Stimulated activated naive CD8-positive, alpha-beta T cell treated with anti-CD3 and anti-CD28 coated beads, Interleukin-15, Interleukin-2, amounts not matched to agents 100 ng/mL and 50 ng/mL, for 24 hours (primary cell): ENCODE measurements around the gene WDR48.

Source experiments
- H3K27ac Mint-ChIP-seq: one replicate; pipeline ENCODE4 v1.8.0; 2021; ENCODE audit warnings: mild to moderate bottlenecking, mixed read lengths
- H3K27me3 Mint-ChIP-seq: one replicate; pipeline ENCODE4 v1.8.0; 2021; ENCODE audit warnings: mixed read lengths
- H3K36me3 Mint-ChIP-seq: one replicate; pipeline ENCODE4 v1.8.0; 2021; ENCODE audit warnings: low read depth, mixed read lengths
- H3K4me1 Mint-ChIP-seq: one replicate; pipeline ENCODE4 v1.8.0; 2021; ENCODE audit warnings: low read depth, mixed read lengths
- H3K4me3 Mint-ChIP-seq: one replicate; pipeline ENCODE4 v1.8.0; 2021; ENCODE audit warnings: mild to moderate bottlenecking, mixed read lengths
- H3K9me3 Mint-ChIP-seq: one replicate; pipeline ENCODE4 v1.8.0; 2021; ENCODE audit warnings: mixed read lengths

Gene WDR48

GRCh38 chr3:39051649-39052561 lies at the start of gene WDR48, which contains the start of gene SCN11A:
WDR48 (plus strand) TSS chr3:39052016; CDS start chr3:39052026, 10 bp downstream.
SCN11A (minus strand) TSS chr3:39051944; CDS start chr3:38950362, 101,582 bp downstream.
- H3K9me3 Mint-ChIP-seq, result no peaks in the 10 kb centered on the region
- H3K27ac Mint-ChIP-seq, result peak within 1 kb of the TSS; percentile 92
- no peaks in the 10 kb centered on the region for H3K36me3 Mint-ChIP-seq
- no peaks in the 10 kb centered on the region for H3K27me3 Mint-ChIP-seq
- H3K4me3 Mint-ChIP-seq, result peak within 1 kb of the TSS; percentile 95
- H3K4me1 Mint-ChIP-seq, result peaks cover 52% of the 10 kb centered on the region

DNA sequence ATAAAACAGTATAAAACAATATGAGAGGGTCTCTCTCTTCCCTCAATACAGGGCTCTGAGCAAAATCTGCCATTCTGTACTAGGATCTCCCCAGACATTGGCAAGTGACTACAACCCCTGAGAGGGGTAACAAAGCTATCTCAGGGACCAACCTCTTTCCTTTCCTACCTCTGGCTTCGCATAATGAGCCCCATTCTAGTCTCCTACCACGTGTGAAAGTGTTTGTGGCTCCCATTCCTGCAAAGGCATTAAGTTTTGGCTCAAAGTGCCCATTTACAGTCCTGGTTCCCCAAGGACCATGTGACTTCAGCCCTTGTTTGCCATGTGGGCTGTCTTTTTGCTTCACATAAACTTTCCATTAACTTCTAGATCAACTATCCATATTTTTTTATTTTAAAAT lies 46.5 kb upstream of the WDR48 start:
- Mint-ChIP-seq H3K4me1 (no peaks in the 10 kb centered on the region), H3K27ac (no peak overlapping the region), H3K36me3 (no peaks in the 10 kb centered on the region), H3K9me3 (no peaks in the 10 kb centered on the region), H3K27me3 (peaks cover 4% of the 10 kb centered on the region), H3K4me3 (no peak overlapping the region)

GRCh38 chr3:39011191-39011736 lies 40.6 kb upstream of the WDR48 start:
- Mint-ChIP-seq H3K27ac (no peak overlapping the region), H3K4me1 (no peaks in the 10 kb centered on the region), H3K9me3 (no peaks in the 10 kb centered on the region), H3K4me3 (no peak overlapping the region), H3K27me3 (peaks cover 26% of the 10 kb centered on the region), H3K36me3 (no peaks in the 10 kb centered on the region)

DNA sequence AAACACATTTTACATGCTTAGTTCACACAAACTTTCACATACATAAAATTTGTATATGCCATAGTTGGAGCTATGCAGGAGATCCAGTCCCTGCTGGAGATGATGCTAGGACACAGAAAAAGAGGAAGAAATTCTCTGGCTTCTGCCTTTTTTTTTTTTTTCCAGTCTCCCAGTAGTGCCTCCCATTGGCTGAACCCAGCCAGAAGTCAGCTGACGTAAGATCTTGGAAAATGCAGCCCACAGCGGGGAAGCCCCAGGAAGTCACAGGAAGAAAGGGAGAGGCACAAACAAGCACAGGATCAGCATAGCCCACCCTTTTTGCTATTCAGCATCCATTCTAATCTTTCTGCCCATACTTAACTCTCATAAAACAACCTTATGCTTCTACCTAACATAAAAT lies 38.5 kb upstream of the WDR48 start:
- H3K9me3 Mint-ChIP-seq, result no peaks in the 10 kb centered on the region
- no peak overlapping the region for H3K4me3 Mint-ChIP-seq
- H3K4me1 Mint-ChIP-seq, result no peaks in the 10 kb centered on the region
- no peaks in the 10 kb centered on the region for H3K36me3 Mint-ChIP-seq
- H3K27me3 Mint-ChIP-seq, result peaks cover 26% of the 10 kb centered on the region
- H3K27ac Mint-ChIP-seq, result no peak overlapping the region

DNA sequence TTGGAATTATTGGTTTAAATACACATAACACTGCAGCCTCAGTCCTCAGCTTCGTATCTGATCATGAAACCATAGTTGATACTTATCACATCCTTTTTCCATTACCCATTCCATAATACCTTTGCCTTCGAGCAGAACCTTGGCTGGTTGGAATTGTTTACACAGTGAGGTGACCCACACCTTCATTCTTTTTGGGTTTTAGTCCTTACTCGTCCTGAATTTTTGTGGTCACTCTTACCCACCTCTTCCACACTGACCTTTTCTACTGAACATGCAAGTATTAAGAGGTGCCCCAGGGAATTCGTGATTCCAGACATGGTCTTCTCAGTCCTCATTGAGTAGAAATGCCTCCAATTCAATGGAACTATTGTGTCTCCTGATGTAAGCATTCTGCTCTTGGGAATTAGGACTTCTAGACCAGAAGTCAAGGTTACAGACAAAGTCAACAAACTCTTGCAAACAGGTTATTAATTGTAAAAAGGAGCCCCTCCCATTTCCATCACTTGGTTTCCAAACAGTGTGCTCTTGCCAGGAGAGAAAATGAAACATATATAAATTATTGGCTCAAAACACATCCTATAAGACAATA lies 37.8 kb upstream of the WDR48 start:
- H3K4me3 Mint-ChIP-seq, result no peak overlapping the region
- no peaks in the 10 kb centered on the region for H3K9me3 Mint-ChIP-seq
- no peak overlapping the region for H3K27ac Mint-ChIP-seq
- H3K36me3 Mint-ChIP-seq, result no peaks in the 10 kb centered on the region
- H3K27me3 Mint-ChIP-seq, result peaks cover 28% of the 10 kb centered on the region
- H3K4me1 Mint-ChIP-seq, result no peaks in the 10 kb centered on the region

- Mint-ChIP-seq H3K36me3 (no peaks in the 10 kb centered on the region), H3K4me1 (no peaks in the 10 kb centered on the region)
Measured at GRCh38 chr3:39015418-39015817, 36.4 kb upstream of the WDR48 start.

DNA sequence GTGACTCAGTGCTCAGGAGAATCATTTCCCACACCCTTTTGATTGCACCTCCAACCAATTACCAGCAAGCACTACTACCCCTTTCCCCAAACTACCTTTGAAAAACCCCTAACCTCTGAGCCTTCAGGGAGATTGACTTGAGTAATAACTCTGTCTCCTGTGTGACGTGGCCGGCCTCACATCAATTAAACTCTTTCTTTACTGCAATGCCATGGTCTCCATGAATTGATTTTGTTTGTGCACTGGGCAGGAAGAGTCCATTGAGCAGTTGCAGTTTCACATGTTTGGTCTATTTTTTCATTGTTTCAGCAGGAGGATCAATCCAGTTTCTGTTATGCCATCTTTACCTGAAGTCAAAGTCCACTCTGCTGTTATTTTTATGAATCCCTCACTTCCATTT lies 32.5 kb upstream of the WDR48 start:
- no peak overlapping the region for H3K4me3 Mint-ChIP-seq
- peaks cover 22% of the 10 kb centered on the region for H3K27me3 Mint-ChIP-seq
- H3K9me3 Mint-ChIP-seq, result no peaks in the 10 kb centered on the region
- H3K27ac Mint-ChIP-seq, result no peak overlapping the region
- no peaks in the 10 kb centered on the region for H3K4me1 Mint-ChIP-seq
- H3K36me3 Mint-ChIP-seq, result no peaks in the 10 kb centered on the region

More at GRCh38 chr3:39015418-39015817, 36.4 kb upstream of the WDR48 start:
- H3K9me3 Mint-ChIP-seq, result no peaks in the 10 kb centered on the region
- H3K4me3 Mint-ChIP-seq, result no peak overlapping the region
- no peak overlapping the region for H3K27ac Mint-ChIP-seq
- H3K27me3 Mint-ChIP-seq, result peaks cover 35% of the 10 kb centered on the region

DNA sequence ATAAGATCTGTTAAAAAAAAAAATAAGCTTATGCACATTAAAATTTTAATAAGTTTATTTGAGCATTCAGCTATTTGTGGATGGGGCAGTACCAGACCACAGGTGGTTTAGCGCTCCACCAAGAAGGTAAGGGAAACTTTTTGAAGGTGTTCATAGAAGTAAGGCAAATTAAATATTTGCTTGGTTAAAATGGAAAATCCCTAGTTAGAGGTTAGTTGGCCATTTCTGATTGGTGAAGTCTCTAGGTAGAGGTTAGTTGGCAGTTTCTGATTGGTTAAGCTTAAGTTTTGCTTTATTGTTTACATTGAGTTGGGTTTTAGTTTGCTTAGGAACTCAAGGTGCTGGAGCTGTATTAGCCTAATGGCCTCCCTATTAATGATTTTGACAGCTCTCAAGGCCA lies 30.8 kb upstream of the WDR48 start:
- Mint-ChIP-seq H3K36me3 (no peaks in the 10 kb centered on the region), H3K4me3 (no peak overlapping the region), H3K4me1 (no peaks in the 10 kb centered on the region), H3K27ac (no peak overlapping the region), H3K9me3 (no peaks in the 10 kb centered on the region), H3K27me3 (peaks cover 17% of the 10 kb centered on the region)

- H3K27me3 Mint-ChIP-seq, result peaks cover 16% of the 10 kb centered on the region
Measured at GRCh38 chr3:39021465-39022285, 30.1 kb upstream of the WDR48 start.

DNA sequence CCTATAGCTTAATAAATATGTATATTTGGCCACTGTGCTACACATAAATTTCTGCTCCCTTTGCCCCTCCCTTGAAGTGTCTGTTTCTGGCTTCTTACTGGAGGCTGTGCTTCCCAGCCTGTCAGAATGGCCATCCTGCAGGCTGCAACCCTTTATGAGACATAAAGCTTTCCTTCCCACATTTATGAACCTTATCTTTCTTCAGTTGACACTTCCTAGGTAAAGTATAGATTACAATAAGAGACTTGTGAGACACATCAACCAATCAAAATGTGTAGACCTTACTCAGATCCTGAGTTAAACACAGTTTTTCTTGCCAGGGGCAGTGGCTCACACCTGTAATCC lies 29.6 kb upstream of the WDR48 start:
- no peak overlapping the region for H3K4me3 Mint-ChIP-seq
- no peaks in the 10 kb centered on the region for H3K36me3 Mint-ChIP-seq
- H3K27me3 Mint-ChIP-seq, result peaks cover 16% of the 10 kb centered on the region
- H3K9me3 Mint-ChIP-seq, result no peaks in the 10 kb centered on the region
- no peak overlapping the region for H3K27ac Mint-ChIP-seq
- no peaks in the 10 kb centered on the region for H3K4me1 Mint-ChIP-seq

More at GRCh38 chr3:39021465-39022285, 30.1 kb upstream of the WDR48 start:
- Mint-ChIP-seq H3K27ac (no peak overlapping the region), H3K9me3 (no peaks in the 10 kb centered on the region), H3K4me1 (no peaks in the 10 kb centered on the region), H3K4me3 (no peak overlapping the region), H3K36me3 (no peaks in the 10 kb centered on the region)

DNA sequence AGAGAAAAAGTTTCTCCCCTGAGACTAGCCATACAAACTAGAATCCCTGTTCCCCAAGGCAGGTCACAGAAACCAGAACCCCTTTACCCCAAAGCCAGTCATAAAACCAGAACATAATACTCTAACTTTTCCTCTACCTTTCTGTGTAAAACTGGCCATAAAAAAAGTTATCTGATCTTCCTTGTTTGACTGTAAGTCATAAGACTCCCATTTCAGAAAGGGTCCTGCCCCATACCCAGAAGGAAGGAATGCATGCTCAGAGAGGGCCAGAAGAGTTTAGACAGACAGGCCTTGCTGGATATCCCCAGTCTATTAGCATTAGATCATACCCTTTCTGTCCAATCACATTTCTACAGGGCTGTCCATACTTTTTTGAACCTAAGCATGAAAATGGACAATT lies 27.3 kb upstream of the WDR48 start:
- Mint-ChIP-seq H3K4me1 (no peaks in the 10 kb centered on the region), H3K27me3 (peaks cover 11% of the 10 kb centered on the region), H3K9me3 (no peaks in the 10 kb centered on the region), H3K36me3 (no peaks in the 10 kb centered on the region), H3K27ac (no peak overlapping the region), H3K4me3 (no peak overlapping the region)

- Mint-ChIP-seq H3K27ac (no peak overlapping the region), H3K36me3 (no peaks in the 10 kb centered on the region), H3K4me1 (no peaks in the 10 kb centered on the region), H3K9me3 (no peaks in the 10 kb centered on the region), H3K4me3 (no peak overlapping the region), H3K27me3 (peaks cover 11% of the 10 kb centered on the region)
Measured at GRCh38 chr3:39025222-39025970, 26.4 kb upstream of the WDR48 start.

GRCh38 chr3:39028546-39028945 lies 23.3 kb upstream of the WDR48 start:
- Mint-ChIP-seq H3K4me1 (no peaks in the 10 kb centered on the region), H3K4me3 (no peak overlapping the region), H3K27me3 (peaks cover 11% of the 10 kb centered on the region), H3K9me3 (no peaks in the 10 kb centered on the region), H3K36me3 (no peaks in the 10 kb centered on the region), H3K27ac (no peak overlapping the region)

DNA sequence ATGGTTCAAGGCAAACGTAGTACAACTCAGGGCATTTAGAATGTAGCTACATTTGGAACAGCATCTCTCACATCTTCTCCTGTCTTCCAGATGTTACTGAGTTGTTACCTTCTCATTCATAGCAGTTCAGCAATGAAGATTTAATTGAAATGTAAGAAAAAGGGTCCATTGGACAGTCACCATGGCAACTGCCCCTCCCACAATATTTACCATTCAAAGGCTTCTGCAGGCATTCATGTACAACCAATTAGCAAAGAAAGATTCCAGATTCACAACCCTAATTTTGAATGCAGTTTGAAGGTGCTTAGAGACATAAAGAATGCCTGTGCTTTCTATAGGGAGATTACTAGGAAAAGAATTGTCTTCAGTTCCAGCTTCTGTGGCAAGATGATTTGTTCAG lies 22.3 kb upstream of the WDR48 start:
- Mint-ChIP-seq H3K4me1 (no peaks in the 10 kb centered on the region), H3K36me3 (no peaks in the 10 kb centered on the region), H3K4me3 (no peak overlapping the region), H3K27me3 (peaks cover 11% of the 10 kb centered on the region), H3K27ac (no peak overlapping the region), H3K9me3 (no peaks in the 10 kb centered on the region)
